KBM-7 (cell line): ENCODE data around the gene MLLT3.

Experiments
- DNase-seq: peaks from one replicate; pipeline ENCODE4 v3.0.0-alpha.2; 2015
- in situ Hi-C: fragments of 300-500 bp; cut with MboI; formaldehyde crosslinking; loops from 2 replicates; pipeline ENCODE4 v1.14.3; 2020; ENCODE audit warnings: low sequenced_read_pairs, low pct_unique_long_range_greater_than_20kb, mixed read lengths

MLLT3 gene

GRCh38 chr9:20309124-20309523, 313.2 kb downstream of the MLLT3 start:
- in situ Hi-C loops = no loop called here
- DNase-seq = no peak

GRCh38 chr9:20307621-20308020, 314.7 kb downstream of the MLLT3 start:
- in situ Hi-C loops = no loop called here
- no peak for DNase-seq

- DNase-seq = no peak
- in situ Hi-C loops = no loop called here
Measured at GRCh38 chr9:20305452-20305851, 316.8 kb downstream of the MLLT3 start.

- DNase-seq = no peak
- in situ Hi-C loops = no loop called here
Measured at GRCh38 chr9:20303996-20304395, 318.3 kb downstream of the MLLT3 start.

GRCh38 chr9:20303066-20303465, 319.2 kb downstream of the MLLT3 start:
- no peak for DNase-seq
- in situ Hi-C loops = no loop called here

- no peak for DNase-seq
- in situ Hi-C loops = no loop called here
Measured at GRCh38 chr9:20302197-20302596, 320.1 kb downstream of the MLLT3 start.

GRCh38 chr9:20300430-20301115, 321.7 kb downstream of the MLLT3 start:
- in situ Hi-C loops = no loop called here
- DNase-seq = no peak

- in situ Hi-C loops = no loop called here
- no peak for DNase-seq
Measured at GRCh38 chr9:20297646-20298084, 324.6 kb downstream of the MLLT3 start.

GRCh38 chr9:20295555-20295954, 326.7 kb downstream of the MLLT3 start:
- no peak for DNase-seq
- in situ Hi-C loops = no loop called here

- DNase-seq = no peak
- in situ Hi-C loops = no loop called here
Measured at GRCh38 chr9:20294046-20294750, 328.1 kb downstream of the MLLT3 start.

GRCh38 chr9:20292002-20292401, 330.3 kb downstream of the MLLT3 start:
- DNase-seq = no peak
- in situ Hi-C loops = no loop called here
